GM13976 (cell line): ENCODE measurements around the gene MVD.

Experiments used
- DNase-seq: peaks from one replicate; pipeline ENCODE4 v3.0.0; 2012; ENCODE audit warnings: low spot score
- in situ Hi-C: fragments of 300-500 bp; cut with MboI; formaldehyde crosslinking; loops from one replicate; pipeline ENCODE4 v1.12.0; 2022; ENCODE audit warnings: low sequenced_read_pairs, mixed read lengths, inconsistent platforms; ENCODE audit not compliant: unreplicated experiment
- TF ChIP-seq, protein P1 (sequence below): IDR thresholded peaks from 2 replicates; pipeline ENCODE4 v1.5.1; 2012; ENCODE audit warnings: borderline replicate concordance, mild to moderate bottlenecking; ENCODE audit not compliant: insufficient read depth; ENCODE audit errors: extremely low read depth, missing control alignments, control extremely low read depth

MVD gene

DNA sequence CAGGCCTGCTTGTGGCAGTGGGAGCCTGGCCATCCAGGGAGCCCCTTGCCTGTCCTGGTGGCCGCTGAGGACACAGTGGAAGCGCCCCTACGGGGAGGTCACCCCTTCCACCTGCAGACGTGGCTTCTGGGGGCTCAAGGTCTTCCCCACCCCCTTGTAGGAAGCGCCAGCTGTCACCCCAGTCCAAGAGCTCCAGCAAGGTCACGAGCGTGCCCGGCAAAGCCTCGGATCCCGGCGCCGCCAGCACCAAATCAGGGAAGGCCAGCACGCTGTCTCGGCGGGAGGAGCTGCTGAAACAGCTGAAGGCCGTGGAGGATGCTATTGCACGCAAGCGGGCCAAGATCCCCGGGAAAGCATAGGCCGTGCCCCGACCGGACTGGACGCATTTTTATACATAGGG, 31.9 kb downstream of the MVD start:
- TF ChIP-seq, protein P1, sequence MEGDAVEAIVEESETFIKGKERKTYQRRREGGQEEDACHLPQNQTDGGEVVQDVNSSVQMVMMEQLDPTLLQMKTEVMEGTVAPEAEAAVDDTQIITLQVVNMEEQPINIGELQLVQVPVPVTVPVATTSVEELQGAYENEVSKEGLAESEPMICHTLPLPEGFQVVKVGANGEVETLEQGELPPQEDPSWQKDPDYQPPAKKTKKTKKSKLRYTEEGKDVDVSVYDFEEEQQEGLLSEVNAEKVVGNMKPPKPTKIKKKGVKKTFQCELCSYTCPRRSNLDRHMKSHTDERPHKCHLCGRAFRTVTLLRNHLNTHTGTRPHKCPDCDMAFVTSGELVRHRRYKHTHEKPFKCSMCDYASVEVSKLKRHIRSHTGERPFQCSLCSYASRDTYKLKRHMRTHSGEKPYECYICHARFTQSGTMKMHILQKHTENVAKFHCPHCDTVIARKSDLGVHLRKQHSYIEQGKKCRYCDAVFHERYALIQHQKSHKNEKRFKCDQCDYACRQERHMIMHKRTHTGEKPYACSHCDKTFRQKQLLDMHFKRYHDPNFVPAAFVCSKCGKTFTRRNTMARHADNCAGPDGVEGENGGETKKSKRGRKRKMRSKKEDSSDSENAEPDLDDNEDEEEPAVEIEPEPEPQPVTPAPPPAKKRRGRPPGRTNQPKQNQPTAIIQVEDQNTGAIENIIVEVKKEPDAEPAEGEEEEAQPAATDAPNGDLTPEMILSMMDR, result no peak
- in situ Hi-C loops, result no loop called here
- DNase-seq, result no peak

DNA sequence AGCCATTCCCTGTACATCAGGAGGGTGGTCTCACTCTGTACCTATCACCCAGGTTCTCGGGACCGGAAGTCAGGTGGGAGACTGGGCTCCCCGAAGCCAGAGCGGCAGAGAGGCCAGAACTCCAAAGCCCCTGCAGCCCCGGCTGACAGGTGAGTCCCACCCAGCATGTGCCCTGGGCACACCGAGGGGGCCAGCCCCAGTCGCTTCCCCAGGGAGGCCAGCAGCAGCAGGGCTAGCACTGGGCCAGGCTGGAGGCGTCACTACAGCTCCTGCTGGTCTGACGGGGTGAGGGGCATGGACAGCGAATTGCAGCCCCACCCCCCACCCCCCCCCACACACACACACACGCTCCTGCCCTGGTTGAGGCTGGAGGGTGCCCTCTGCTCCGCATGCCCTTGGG, 32.5 kb downstream of the MVD start:
- DNase-seq, result no peak
- TF ChIP-seq, protein P1, result no peak
- in situ Hi-C loops, result no loop called here

DNA sequence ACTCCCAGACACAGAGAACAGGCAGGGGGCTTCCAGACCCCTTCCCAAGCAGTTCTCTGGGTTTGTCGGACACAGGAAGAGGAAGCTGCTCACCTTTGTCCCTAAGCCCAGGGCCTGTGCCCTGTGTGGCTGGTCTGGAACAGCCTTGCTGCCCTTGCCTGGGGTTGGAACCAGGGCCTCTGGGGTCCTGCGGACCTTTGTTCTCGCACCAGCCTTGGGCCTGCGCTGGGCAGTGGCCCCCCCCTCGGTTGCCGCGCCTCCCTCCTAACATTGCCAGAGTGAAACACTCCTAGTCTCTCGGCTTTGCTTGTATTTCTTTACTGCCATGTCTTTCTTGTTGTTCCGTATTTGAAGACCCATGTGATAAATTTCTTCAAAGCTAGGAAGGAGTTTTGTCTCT, 33.1 kb downstream of the MVD start:
- in situ Hi-C loops, result no loop called here

DNA sequence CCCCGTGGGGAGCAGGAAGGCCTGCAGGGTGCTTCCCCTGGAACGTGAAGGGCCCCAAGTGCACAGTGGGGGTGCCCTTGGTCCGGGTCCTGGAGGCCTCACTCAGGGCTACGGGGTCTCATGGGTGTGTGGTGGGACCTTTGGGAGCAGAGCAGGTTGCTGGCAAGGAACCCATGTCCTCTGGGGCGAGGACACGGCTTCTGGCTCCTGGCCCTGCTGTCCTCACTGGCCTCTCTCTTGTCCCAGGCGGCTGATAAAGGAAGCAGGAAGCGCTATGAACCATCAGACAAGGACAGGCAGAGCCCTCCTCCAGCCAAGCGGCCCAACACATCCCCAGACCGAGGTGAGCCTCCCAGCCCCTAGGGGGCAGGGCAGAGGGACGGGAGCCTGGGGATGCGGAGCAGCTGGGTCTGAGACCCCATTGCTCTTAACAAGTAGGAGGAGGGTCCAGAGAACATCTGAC, 34.3 kb downstream of the MVD start:
- no peak for DNase-seq
- in situ Hi-C loops, result no loop called here
- TF ChIP-seq, protein P1, result peak; percentile 29

More for the DNA sequence above, 33.1 kb downstream of the MVD start:
- TF ChIP-seq, protein P1, result no peak
- DNase-seq, result no peak

DNA sequence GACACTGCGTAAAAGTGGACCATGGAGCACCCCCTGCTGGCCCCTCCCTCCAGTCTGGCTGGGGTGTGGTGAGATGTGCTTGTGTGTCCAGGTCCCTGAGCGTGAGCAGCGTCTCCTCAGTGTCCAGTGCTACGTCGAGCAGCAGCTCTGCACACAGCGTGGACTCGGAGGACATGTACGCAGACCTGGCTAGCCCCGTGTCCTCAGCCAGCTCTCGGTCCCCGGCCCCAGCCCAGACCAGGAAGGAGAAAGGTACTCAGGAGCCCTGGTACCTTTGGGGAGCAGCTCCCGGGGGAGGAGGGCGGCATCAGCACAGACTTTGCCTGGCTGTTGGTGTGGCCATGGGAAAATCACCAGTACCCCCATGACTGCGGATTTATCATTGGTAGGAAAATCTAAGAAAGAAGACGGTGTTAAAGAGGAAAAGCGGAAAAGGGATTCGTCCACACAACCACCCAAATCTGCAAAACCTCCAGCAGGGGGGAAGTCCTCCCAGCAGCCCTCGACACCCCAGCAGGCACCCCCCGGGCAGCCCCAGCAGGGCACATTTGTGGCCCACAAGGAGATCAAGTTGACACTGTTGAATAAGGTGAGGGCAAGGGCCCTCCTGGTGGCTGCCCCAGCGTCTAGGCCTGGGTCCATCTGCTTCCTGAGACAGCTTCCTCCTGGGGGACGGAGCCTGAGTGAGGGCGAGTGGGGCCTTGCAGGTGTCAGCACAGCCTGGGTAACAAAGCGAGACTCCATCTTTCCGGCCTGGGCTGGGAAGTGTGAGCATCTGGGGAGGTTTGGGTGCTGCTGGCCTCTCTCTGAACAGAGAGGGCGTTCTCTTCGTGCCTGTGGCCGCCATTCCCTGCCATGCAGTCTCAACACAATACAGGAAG, 35.1 kb downstream of the MVD start:
- no peak for DNase-seq
- TF ChIP-seq, protein P1, result no peak
- in situ Hi-C loops, result no loop called here

DNA sequence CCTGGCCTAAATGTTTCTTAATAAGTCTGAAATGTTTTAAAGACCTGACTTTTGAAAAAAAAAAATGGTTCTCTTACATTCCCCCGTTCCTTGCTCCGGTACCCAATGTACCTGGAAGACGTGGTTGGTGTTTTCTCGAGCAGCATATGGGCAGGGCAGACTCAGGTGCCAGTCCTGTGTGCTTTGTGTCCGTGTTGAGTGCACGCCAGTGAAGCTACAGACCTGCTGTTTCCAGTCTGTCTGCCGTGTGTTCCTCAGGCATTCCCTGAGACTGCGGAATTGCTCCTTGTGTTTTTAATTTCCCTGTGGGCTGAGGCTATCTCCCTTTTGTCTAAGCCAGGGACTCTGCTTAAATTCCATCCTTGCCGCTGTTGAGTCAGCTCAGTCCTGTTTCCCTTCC, 36.2 kb downstream of the MVD start:
- TF ChIP-seq, protein P1, result no peak
- in situ Hi-C loops, result no loop called here
- no peak for DNase-seq
